Thyroid gland (tissue), 4 donors: ENCODE data around the gene DCUN1D2.

Experiments used
- CTCF ChIP-seq, 6 experiments: fragments of 200-600 bp in 3 of 6; fragments of 450-650 bp in 3 of 6; sonication (generic) in 3 of 6; IDR thresholded peaks; one replicate each; pipeline ENCODE4 v1.5.1; 2016 to 2019; ENCODE audit warnings: antibody characterized with exemption in 6 of 6, mild to moderate bottlenecking in 2 of 6, inconsistent platforms in 1 of 6, moderate library complexity in 1 of 6
- POLR2A ChIP-seq, 2 donors: fragments of 450-650 bp; IDR thresholded peaks; one replicate each; pipeline ENCODE4 v1.6.1; 2017; ENCODE audit warnings: antibody characterized with exemption in 2 of 2, mild to moderate bottlenecking in 2 of 2, moderate library complexity in 1 of 2

GRCh38 chr13:113458253-113459065 lies 32.1 kb downstream of the DCUN1D2 start:
- TF ChIP-seq POLR2A (IDR thresholded peaks at IDR 0.05) = no peak
- peak in 4 of 6 experiments; percentile 5 to 22 (median 20) for TF ChIP-seq CTCF (IDR thresholded peaks at IDR 0.05)
